Right lobe of liver (tissue), 4 donors: Measurements from ENCODE around the gene ADAMTS16.

ENCODE experiments used
- POLR2A ChIP-seq: fragments of 450-650 bp; IDR thresholded peaks from one replicate; pipeline ENCODE4 v1.6.1; 2017; ENCODE audit warnings: antibody characterized with exemption, mild to moderate bottlenecking
- TF ChIP-seq, protein P1 (sequence below), 4 donors: fragments of 200-600 bp in 3 of 4; fragments of 450-650 bp in 1 of 4; IDR thresholded peaks; one replicate each; pipeline versions ENCODE4 v1.5.1 to v1.8.0; 2016 to 2022; ENCODE audit warnings: antibody characterized with exemption in 4 of 4, mild to moderate bottlenecking in 2 of 4
- donor health status: DM: no; HTN: no; CAD: no.
- donor health status: DM: no; HTN: no; CAD: no.
- donor health status: DM: no; HTN: yes; CAD: no.

DNA sequence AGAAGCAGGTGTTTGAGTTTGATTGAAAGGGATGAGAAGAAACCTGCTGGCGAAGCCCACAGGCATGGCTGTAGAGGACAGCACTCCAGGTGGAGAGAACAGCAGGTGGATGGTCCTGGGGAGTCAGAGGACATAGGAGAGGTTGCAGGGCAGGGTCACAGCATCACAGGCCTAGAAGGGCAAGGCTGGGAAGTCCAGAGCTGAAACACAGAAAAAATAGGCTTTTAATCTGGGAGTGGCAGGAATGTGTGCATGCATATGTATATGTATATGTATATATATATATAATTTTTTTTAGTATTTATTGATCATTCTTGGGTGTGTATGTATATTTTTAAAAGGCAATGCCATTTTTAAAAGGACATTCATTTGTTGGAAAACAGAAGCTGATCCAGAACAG lies 118.4 kb downstream of the ADAMTS16 start:
- TF ChIP-seq POLR2A, result no peak
- TF ChIP-seq, protein P1, sequence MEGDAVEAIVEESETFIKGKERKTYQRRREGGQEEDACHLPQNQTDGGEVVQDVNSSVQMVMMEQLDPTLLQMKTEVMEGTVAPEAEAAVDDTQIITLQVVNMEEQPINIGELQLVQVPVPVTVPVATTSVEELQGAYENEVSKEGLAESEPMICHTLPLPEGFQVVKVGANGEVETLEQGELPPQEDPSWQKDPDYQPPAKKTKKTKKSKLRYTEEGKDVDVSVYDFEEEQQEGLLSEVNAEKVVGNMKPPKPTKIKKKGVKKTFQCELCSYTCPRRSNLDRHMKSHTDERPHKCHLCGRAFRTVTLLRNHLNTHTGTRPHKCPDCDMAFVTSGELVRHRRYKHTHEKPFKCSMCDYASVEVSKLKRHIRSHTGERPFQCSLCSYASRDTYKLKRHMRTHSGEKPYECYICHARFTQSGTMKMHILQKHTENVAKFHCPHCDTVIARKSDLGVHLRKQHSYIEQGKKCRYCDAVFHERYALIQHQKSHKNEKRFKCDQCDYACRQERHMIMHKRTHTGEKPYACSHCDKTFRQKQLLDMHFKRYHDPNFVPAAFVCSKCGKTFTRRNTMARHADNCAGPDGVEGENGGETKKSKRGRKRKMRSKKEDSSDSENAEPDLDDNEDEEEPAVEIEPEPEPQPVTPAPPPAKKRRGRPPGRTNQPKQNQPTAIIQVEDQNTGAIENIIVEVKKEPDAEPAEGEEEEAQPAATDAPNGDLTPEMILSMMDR (IDR thresholded peaks at IDR 0.05), result no peak
